GM12878 (cell line): ENCODE measurements around the gene NTN1. TPM values are rescaled to one million over a fixed set of nuclear protein-coding genes. Genes with fewer than 3 reads are reported as not detected.

Experiments
- ATAC-seq: fragments of 200-7000 bp; cut with Tn5 transposase; 3 replicates; pipeline ENCODE4 v1.9.1; 2020; ENCODE audit warnings: mild to moderate bottlenecking, moderate library complexity
- BruUV-seq: library from RNA; stranded (reverse); fragments of 400-500 nt; replicated peaks from 2 replicates; lab custom pipeline; 2021; lab: Mats Ljungman, UMichigan
- CTCF ChIA-PET: fragments of 300-600 bp; sonication (Branson Sonifier 250); formaldehyde crosslinking; extraction: SDS; loops from one replicate; lab custom pipeline; 2021; ENCODE audit warnings: inconsistent platforms; lab: Yijun Ruan, JAX
- POLR2A ChIA-PET: fragments of 350-600 bp; formaldehyde crosslinking; extraction: SDS; loops from one replicate; lab custom pipeline; 2021; ENCODE audit warnings: inconsistent platforms; lab: Charles Lee
- RAD21 ChIA-PET: fragments of 300-600 bp; sonication (Branson Sonifier 250); formaldehyde crosslinking; loops from one replicate; lab custom pipeline; 2023; ENCODE audit warnings: antibody characterized with exemption; ENCODE audit not compliant: unreplicated experiment; lab: Charles Lee
- SMC1A ChIA-PET: fragments of 300-600 bp; sonication (Branson Sonifier 250); formaldehyde crosslinking; loops from one replicate; lab custom pipeline; 2023; ENCODE audit not compliant: unreplicated experiment, uncharacterized antibody; lab: Charles Lee
- DNase-seq: peaks from one replicate; pipeline ENCODE4 v3.0.0-alpha.2; 2011; ENCODE audit warnings: low read depth, low spot score
- FAIRE-seq: peaks from 3 replicates; lab custom pipeline; 2011; peaks lifted over from hg19 to GRCh38; lab: Jason Lieb, UNC
- H2AFZ ChIP-seq: 2 replicates; pipeline ENCODE4 v1.6.0; 2011; ENCODE audit warnings: low read depth, low read length, control low read depth; ENCODE audit not compliant: control insufficient read depth
- H3K27ac ChIP-seq: 2 replicates; pipeline ENCODE4 v1.5.1; 2011; ENCODE audit warnings: control low read depth; ENCODE audit not compliant: control insufficient read depth, insufficient read depth
- H3K27me3 ChIP-seq, 2 experiments: replicated peaks in 1 of 2; 2 replicates each; pipeline versions ENCODE4 v1.6.0 to v1.6.1; 2011; ENCODE audit warnings: low read length in 1 of 2; ENCODE audit not compliant: control insufficient read depth in 2 of 2, insufficient read depth in 2 of 2
- H3K36me3 ChIP-seq, 2 experiments: 2 replicates each; pipeline ENCODE4 v1.5.1; 2011; ENCODE audit warnings: low read length in 1 of 2; ENCODE audit not compliant: control insufficient read depth in 2 of 2, insufficient read depth in 2 of 2
- H3K4me1 ChIP-seq: 2 replicates; pipeline ENCODE4 v1.6.1; 2011; ENCODE audit warnings: mild to moderate bottlenecking, low read length, moderate library complexity, mixed read lengths; ENCODE audit not compliant: control insufficient read depth, insufficient read depth
- H3K4me2 ChIP-seq: 2 replicates; pipeline ENCODE4 v1.6.0; 2011; ENCODE audit warnings: control low read depth; ENCODE audit not compliant: control insufficient read depth, insufficient read depth
- H3K4me3 ChIP-seq: fragments of 200-600 bp; sonication (generic); 2 replicates; pipeline ENCODE4 v1.5.1; 2016
- H3K79me2 ChIP-seq: 2 replicates; pipeline ENCODE4 v1.6.0; 2011; ENCODE audit warnings: low read length; ENCODE audit not compliant: control insufficient read depth, insufficient read depth
- H3K9ac ChIP-seq: 2 replicates; pipeline ENCODE4 v1.8.0; 2011; ENCODE audit warnings: low read length, control low read depth, mixed read lengths; ENCODE audit not compliant: control insufficient read depth, insufficient read depth
- H3K9me3 ChIP-seq: replicated peaks from 3 replicates; pipeline ENCODE4 v1.5.1; 2011; ENCODE audit warnings: mild to moderate bottlenecking, low read length; ENCODE audit not compliant: control insufficient read depth, insufficient read depth
- H4K20me1 ChIP-seq: 2 replicates; pipeline ENCODE4 v1.6.0; 2011; ENCODE audit not compliant: control insufficient read depth, insufficient read depth
- BHLHE40 ChIP-seq, 2 experiments: fragments of 450-650 bp in 1 of 2; IDR thresholded peaks; 2 replicates each; pipeline ENCODE4 v1.6.1; 2011 to 2017; ENCODE audit warnings: low read depth in 2 of 2, borderline replicate concordance in 1 of 2, improper control_type of control experiment in 1 of 2, low read length in 1 of 2, mild to moderate bottlenecking in 1 of 2
- CTCF ChIP-seq, 3 experiments: IDR thresholded peaks in 2 of 3; conservative IDR thresholded peaks in 1 of 3; 2 replicates each; pipeline ENCODE4 v1.5.1; 2011; ENCODE audit warnings: low read depth in 3 of 3, low read length in 3 of 3, mild to moderate bottlenecking in 3 of 3, control low read depth in 2 of 3, moderate library complexity in 2 of 3, inconsistent platforms in 1 of 3, mixed read lengths in 1 of 3; ENCODE audit not compliant: control insufficient read depth in 2 of 3, insufficient read depth in 1 of 3; ENCODE audit errors: extremely low read depth in 1 of 3
- ETV6 ChIP-seq, 2 experiments: fragments of 450-650 bp in 1 of 2; IDR thresholded peaks in 1 of 2; conservative IDR thresholded peaks in 1 of 2; 2 replicates each; pipeline ENCODE4 v1.6.1; 2014; ENCODE audit warnings: antibody characterized with exemption in 1 of 2, borderline replicate concordance in 1 of 2, low read depth in 1 of 2, mild to moderate bottlenecking in 1 of 2, moderate library complexity in 1 of 2
- FOS ChIP-seq: IDR thresholded peaks from 3 replicates; pipeline ENCODE4 v1.6.1; 2011; ENCODE audit warnings: borderline replicate concordance; ENCODE audit not compliant: insufficient read length; ENCODE audit errors: extremely low read depth
- FOXK2 ChIP-seq: fragments of 450-650 bp; IDR thresholded peaks from 2 replicates; pipeline ENCODE4 v1.6.1; 2017; ENCODE audit warnings: mild to moderate bottlenecking, moderate library complexity
- FOXM1 ChIP-seq: IDR thresholded peaks from 2 replicates; pipeline ENCODE4 v1.6.1; 2012; ENCODE audit warnings: low read depth, mild to moderate bottlenecking, inconsistent platforms, low read length, moderate library complexity
- IKZF2 ChIP-seq, 2 experiments: fragments of 450-650 bp; IDR thresholded peaks; 2 replicates each; pipeline ENCODE4 v1.6.1; 2017; ENCODE audit warnings: mild to moderate bottlenecking in 2 of 2, moderate library complexity in 2 of 2
- MYB ChIP-seq: fragments of 150-350 bp; IDR thresholded peaks from 2 replicates; pipeline ENCODE4 v1.6.1; 2014; ENCODE audit warnings: mild to moderate bottlenecking, low read depth, low read length, borderline replicate concordance
- PAX5 ChIP-seq: IDR thresholded peaks from 2 replicates; pipeline ENCODE4 v1.6.1; 2011; ENCODE audit warnings: low read depth, low read length, borderline replicate concordance
- RCOR1 ChIP-seq: conservative IDR thresholded peaks from 2 replicates; pipeline ENCODE4 v1.6.1; 2012; ENCODE audit warnings: low read depth, low read length, improper control_type of control experiment
- SRF ChIP-seq, 2 experiments: IDR thresholded peaks; 2 replicates each; pipeline ENCODE4 v1.6.1; 2011; ENCODE audit warnings: low read depth in 2 of 2, low read length in 2 of 2, mild to moderate bottlenecking in 1 of 2, moderate library complexity in 1 of 2
- STAT1 ChIP-seq: fragments of 450-650 bp; conservative IDR thresholded peaks from 2 replicates; pipeline ENCODE4 v1.6.1; 2014; ENCODE audit warnings: antibody characterized with exemption, mild to moderate bottlenecking
- ZNF24 ChIP-seq: fragments of 450-650 bp; IDR thresholded peaks from 2 replicates; pipeline ENCODE4 v1.6.1; 2017; ENCODE audit warnings: antibody characterized with exemption, mild to moderate bottlenecking
- WGBS: methylation state at CpG from one replicate; pipeline ENCODE4 v1.1.6; 2016; ENCODE audit warnings: low lambda C conversion rate; ENCODE audit not compliant: insufficient replicate concordance, insufficient coverage; ENCODE audit errors: missing lambda C conversion rate; 5-methylcytosine and 5-hydroxymethylcytosine counted together
- in situ Hi-C: fragments of 300-500 bp; cut with MboI; formaldehyde crosslinking; loops from 9 replicates; pipeline ENCODE4 v1.14.3; 2018; ENCODE audit warnings: mixed read lengths
- intact Hi-C: fragments of 100-400 bp; cut with micrococcal nuclease; formaldehyde crosslinking; loops from one replicate; pipeline ENCODE4 v1.14.2; 2022; ENCODE audit not compliant: unreplicated experiment
- polyA plus RNA-seq, 11 experiments: library from polyadenylated mRNA; depleted of rRNA in 4 of 11; unstranded in 6 of 11; stranded (reverse) in 5 of 11; fragments of >200 nt; fragmentation: Nextera tagmentation in 4 of 11; fragmentation: Illumina TruSeq in 1 of 11; extraction: Ambion mirVana in 4 of 11; extraction: Trizol in 1 of 11; gene quantifications; 1 replicate in 1 of 11; 2 replicates in 10 of 11; pipeline versions ENCODE4 v1.2.1 to v1.2.3, GENCODE V29; 2011 to 2016; ENCODE audit warnings: inconsistent platforms in 2 of 11, missing spikeins in 2 of 11, low read depth in 1 of 11
- total RNA-seq, 4 experiments: library from RNA; depleted of rRNA in 3 of 4; stranded (reverse); fragments of >200 nt in 3 of 4; fragmentation: Illumina TruSeq in 1 of 4; extraction: Trizol in 1 of 4; gene quantifications; 2 replicates each; pipeline versions ENCODE4 v1.2.1 to v1.2.3, GENCODE V29; 2013 to 2021
- TF ChIP-seq, protein P1 (sequence below): fragments of 450-650 bp; formaldehyde crosslinking; IDR thresholded peaks from 2 replicates; pipeline ENCODE4 v1.4.0; 2020; ENCODE audit warnings: mild to moderate bottlenecking, moderate library complexity

The NTN1 gene
- total and polyA plus RNA-seq, 10 of the 15 experiments (the other 5 are each of a cell fraction or from before 2014, with no cell fraction given) = 0.02 to 0.89 (median 0.35) TPM

- FAIRE-seq (no peak), DNase-seq (no peak), ATAC-seq (no peak)
- H3K9ac ChIP-seq = no peak overlapping the region
- ChIA-PET POLR2A (no interaction called here), RAD21 (no interaction called here), SMC1A (no interaction called here), CTCF (no interaction called here)
- no peaks in the 10 kb centered on the region for H3K79me2 ChIP-seq
- no peak overlapping the region for H3K4me2 ChIP-seq
- H3K4me1 ChIP-seq = no peaks in the 10 kb centered on the region
- H4K20me1 ChIP-seq = no peaks in the 10 kb centered on the region
- H3K9me3 ChIP-seq = peaks cover 2% of the 10 kb centered on the region; the same call in 2 of the 3 replicates
- in situ Hi-C loops = no loop called here
- no peaks in the 10 kb centered on the region for H3K36me3 ChIP-seq
- WGBS = 60% methylated on average over 25 of the region's 25 CpGs
- no TSS peak for BruUV-seq
- TF ChIP-seq IKZF2 (IDR thresholded peaks at IDR 0.05) (no peak), FOS (no peak), ETV6 (conservative IDR thresholded peaks at IDR 0.05 in 1 of 2, IDR thresholded peaks at IDR 0.05 in 1 of 2; ENCODE audit: borderline replicate concordance in 1 of 2, low read depth in 1 of 2) (no peak), PAX5 (no peak), ZNF24 (no peak), STAT1 (no peak), CTCF (IDR thresholded peaks at IDR 0.05 in 2 of 3, conservative IDR thresholded peaks at IDR 0.05 in 1 of 3; ENCODE audit: control insufficient read depth in 2 of 3, extremely low read depth in 1 of 3, insufficient read depth in 1 of 3, low read depth in 3 of 3, low read length in 3 of 3) (no peak), RCOR1 (no peak), MYB (no peak), SRF (IDR thresholded peaks at IDR 0.05; ENCODE audit: low read depth in 2 of 2, low read length in 2 of 2) (no peak), FOXK2 (no peak), FOXM1 (no peak), BHLHE40 (IDR thresholded peaks at IDR 0.05; ENCODE audit: borderline replicate concordance in 1 of 2, low read depth in 2 of 2, low read length in 1 of 2) (no peak)
- TF ChIP-seq, protein P1, sequence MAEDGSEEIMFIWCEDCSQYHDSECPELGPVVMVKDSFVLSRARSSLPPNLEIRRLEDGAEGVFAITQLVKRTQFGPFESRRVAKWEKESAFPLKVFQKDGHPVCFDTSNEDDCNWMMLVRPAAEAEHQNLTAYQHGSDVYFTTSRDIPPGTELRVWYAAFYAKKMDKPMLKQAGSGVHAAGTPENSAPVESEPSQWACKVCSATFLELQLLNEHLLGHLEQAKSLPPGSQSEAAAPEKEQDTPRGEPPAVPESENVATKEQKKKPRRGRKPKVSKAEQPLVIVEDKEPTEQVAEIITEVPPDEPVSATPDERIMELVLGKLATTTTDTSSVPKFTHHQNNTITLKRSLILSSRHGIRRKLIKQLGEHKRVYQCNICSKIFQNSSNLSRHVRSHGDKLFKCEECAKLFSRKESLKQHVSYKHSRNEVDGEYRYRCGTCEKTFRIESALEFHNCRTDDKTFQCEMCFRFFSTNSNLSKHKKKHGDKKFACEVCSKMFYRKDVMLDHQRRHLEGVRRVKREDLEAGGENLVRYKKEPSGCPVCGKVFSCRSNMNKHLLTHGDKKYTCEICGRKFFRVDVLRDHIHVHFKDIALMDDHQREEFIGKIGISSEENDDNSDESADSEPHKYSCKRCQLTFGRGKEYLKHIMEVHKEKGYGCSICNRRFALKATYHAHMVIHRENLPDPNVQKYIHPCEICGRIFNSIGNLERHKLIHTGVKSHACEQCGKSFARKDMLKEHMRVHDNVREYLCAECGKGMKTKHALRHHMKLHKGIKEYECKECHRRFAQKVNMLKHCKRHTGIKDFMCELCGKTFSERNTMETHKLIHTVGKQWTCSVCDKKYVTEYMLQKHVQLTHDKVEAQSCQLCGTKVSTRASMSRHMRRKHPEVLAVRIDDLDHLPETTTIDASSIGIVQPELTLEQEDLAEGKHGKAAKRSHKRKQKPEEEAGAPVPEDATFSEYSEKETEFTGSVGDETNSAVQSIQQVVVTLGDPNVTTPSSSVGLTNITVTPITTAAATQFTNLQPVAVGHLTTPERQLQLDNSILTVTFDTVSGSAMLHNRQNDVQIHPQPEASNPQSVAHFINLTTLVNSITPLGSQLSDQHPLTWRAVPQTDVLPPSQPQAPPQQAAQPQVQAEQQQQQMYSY (CRISPR knock-in tag) = no peak
- intact Hi-C loops = no loop called here
- no peaks in the 10 kb centered on the region; a peak in 1 of 4 replicates for H3K27me3 ChIP-seq
- no peak overlapping the region for H3K27ac ChIP-seq
- no peak overlapping the region for H2AFZ ChIP-seq
- H3K4me3 ChIP-seq = no peak overlapping the region
Measured at GRCh38 chr17:9221147-9221921, 200.0 kb downstream of the NTN1 start.
